Spleen (tissue), 7 donors: ENCODE results near the gene TNFRSF13B.

ENCODE experiments used
- POLR2A ChIP-seq, 3 donors: fragments of 450-650 bp; IDR thresholded peaks; one replicate each; pipeline ENCODE4 v1.5.1; 2017; ENCODE audit warnings: antibody characterized with exemption in 3 of 3, mild to moderate bottlenecking in 1 of 3
- POLR2AphosphoS5 ChIP-seq, 3 donors: sonication (generic); formaldehyde crosslinking; IDR thresholded peaks; one replicate each; pipeline ENCODE4 v1.5.1; 2017; ENCODE audit warnings: antibody characterized with exemption in 3 of 3
- TF ChIP-seq, protein P1 (sequence below), 11 experiments: fragments of 200-600 bp in 7 of 11; fragments of 450-650 bp in 4 of 11; sonication (generic) in 4 of 11; IDR thresholded peaks in 8 of 11; conservative IDR thresholded peaks in 3 of 11; 1 replicate in 7 of 11; 2 replicates in 4 of 11; pipeline versions ENCODE4 v1.4.0 to v1.8.0; 2016 to 2021; ENCODE audit warnings: antibody characterized with exemption in 11 of 11, inconsistent platforms in 4 of 11, mild to moderate bottlenecking in 1 of 11
- donor health status: DM: no; HTN: no; CAD: no; lungs with moderate emphysema.
- donor health status: DM: no; HTN: no; CAD: no.
- donor health status: DM: no; HTN: no; CAD: no.

GRCh38 chr17:16934836-16935235, 37.1 kb downstream of the TNFRSF13B start:
- TF ChIP-seq, protein P1, sequence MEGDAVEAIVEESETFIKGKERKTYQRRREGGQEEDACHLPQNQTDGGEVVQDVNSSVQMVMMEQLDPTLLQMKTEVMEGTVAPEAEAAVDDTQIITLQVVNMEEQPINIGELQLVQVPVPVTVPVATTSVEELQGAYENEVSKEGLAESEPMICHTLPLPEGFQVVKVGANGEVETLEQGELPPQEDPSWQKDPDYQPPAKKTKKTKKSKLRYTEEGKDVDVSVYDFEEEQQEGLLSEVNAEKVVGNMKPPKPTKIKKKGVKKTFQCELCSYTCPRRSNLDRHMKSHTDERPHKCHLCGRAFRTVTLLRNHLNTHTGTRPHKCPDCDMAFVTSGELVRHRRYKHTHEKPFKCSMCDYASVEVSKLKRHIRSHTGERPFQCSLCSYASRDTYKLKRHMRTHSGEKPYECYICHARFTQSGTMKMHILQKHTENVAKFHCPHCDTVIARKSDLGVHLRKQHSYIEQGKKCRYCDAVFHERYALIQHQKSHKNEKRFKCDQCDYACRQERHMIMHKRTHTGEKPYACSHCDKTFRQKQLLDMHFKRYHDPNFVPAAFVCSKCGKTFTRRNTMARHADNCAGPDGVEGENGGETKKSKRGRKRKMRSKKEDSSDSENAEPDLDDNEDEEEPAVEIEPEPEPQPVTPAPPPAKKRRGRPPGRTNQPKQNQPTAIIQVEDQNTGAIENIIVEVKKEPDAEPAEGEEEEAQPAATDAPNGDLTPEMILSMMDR (IDR thresholded peaks at IDR 0.05 in 8 of 11, conservative IDR thresholded peaks at IDR 0.05 in 3 of 11) = no peak
- TF ChIP-seq POLR2A (IDR thresholded peaks at IDR 0.05) (no peak), POLR2AphosphoS5 (IDR thresholded peaks at IDR 0.05) (no peak)
